ENCODE results near the gene OR2AG1. TPM values are rescaled to one million over a fixed set of nuclear protein-coding genes. Genes with fewer than 3 reads are reported as not detected.
A peak's percentile ranks its signal among the peaks of the same experiment; 100 is the strongest.
"Not testable (repeated sequence)": the region's sequence is repeated elsewhere in the genome, so short reads cannot be mapped to it uniquely, and the experiment has no call there.

Gene OR2AG1
- total RNA-seq, 1 experiment from 2014 or later: not detected

DNA sequence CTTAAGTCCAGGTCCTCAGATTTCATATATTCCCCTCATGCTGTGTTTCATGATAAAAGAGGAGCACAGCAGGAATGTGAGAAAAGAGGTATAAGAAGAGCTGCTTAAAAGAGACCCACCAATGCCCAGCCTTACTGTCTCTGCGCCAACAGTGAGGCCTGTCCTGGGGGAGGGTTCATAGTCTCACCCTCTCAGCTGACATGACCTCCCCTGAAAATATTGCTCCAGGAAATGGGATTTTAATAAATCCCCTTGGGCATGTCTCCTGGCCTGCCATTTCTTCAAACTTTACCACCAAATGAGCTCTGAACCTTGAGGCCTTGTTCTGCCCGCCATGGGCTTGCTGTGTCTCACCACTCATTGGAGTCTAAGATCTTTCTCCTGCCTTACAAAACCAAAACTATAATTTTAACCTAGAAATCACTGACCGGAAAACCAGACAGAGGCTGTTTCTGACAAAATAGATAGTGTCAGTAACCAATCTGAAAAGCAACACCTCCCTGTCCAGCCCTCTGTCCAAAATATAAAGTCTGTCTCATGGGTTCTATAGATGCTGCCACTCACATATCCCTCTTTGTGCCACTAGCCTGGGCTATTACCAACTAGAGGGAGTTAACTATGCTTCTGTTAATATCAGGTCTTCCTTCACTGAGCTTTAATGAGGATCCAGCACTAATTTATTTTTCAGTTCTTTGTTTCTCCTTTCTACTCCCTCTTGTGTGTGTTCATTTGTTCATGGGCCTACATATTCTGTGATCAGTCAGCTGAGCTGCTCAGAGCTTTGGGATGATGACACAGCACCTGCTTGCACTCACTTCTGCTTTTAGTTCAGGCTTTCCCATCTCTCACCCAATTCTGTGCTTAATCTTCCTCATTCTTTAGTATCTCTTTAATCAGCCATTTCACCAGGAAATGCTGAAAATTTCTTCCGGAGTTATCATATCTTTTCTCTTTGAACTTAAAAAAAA is 10.6 kb upstream of the OR2AG1 start, which contains the start of gene OR2AG2:
Gene OR2AG2, minus strand, starts transcription at position 51 of the 968 bp plus-strand sequence. CDS start 3,019 bp downstream, outside the sequence.
- no peak for DNase-seq (ENCODE audit: low read depth, low spot score)
- in situ Hi-C loops (cut with HindIII; ENCODE audit: low pct_unique_long_range_greater_than_20kb, low sequenced_read_pairs): no loop called here

DNA sequence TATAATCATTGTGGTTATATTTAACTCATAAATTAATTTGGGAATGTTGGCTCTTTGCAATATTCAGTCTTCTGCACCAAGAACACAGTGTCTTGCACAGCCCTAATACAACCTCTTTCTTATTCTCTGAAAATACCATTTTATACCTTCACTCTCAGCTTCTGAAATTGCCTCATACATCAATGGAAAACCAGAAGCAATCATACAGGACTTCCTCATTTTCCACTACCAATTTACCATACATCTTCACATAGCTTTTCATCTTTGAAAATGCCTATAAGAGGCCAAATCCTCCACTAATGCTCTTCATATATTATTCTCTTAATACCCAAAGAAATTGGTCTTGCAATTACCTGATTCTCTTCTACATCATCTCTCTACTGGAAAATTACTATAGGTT is 4.3 kb upstream of the OR2AG1 start:
- no peak for DNase-seq (ENCODE audit: low read depth, low spot score)
- in situ Hi-C loops (cut with HindIII; ENCODE audit: low pct_unique_long_range_greater_than_20kb, low sequenced_read_pairs): no loop called here

- DNase-seq (ENCODE audit: low read depth, low spot score): no peak
- in situ Hi-C loops (cut with HindIII; ENCODE audit: low pct_unique_long_range_greater_than_20kb, low sequenced_read_pairs): no loop called here
Observed at GRCh38 chr11:6780829-6781228, 2.0 kb upstream of the OR2AG1 start.

DNA sequence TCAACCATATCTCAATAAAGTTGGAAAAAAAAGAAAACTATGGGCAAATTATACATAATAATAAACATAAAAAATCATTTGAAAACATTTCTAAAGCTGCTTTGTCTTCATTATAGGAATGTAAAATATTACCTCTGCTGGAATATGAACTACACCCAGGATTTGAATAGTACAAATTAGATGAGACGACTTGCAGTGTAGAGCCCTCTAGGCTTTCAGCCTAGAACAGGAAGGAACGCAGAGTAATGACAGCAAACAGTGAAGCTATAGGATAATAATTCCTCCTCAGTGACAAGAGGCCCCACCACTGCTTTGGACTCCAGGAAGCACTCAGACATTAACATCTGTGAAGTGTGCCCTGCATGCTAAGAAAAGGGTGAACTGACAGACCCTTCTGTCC is 7.7 kb downstream of the OR2AG1 start:
- no peak for DNase-seq (ENCODE audit: low read depth, low spot score)
- in situ Hi-C loops (cut with HindIII; ENCODE audit: low pct_unique_long_range_greater_than_20kb, low sequenced_read_pairs): no loop called here

- no peak for DNase-seq (ENCODE audit: low read depth, low spot score)
- in situ Hi-C loops (cut with HindIII; ENCODE audit: low pct_unique_long_range_greater_than_20kb, low sequenced_read_pairs): no loop called here
Observed at GRCh38 chr11:6794639-6795038, 11.8 kb downstream of the OR2AG1 start.

DNA sequence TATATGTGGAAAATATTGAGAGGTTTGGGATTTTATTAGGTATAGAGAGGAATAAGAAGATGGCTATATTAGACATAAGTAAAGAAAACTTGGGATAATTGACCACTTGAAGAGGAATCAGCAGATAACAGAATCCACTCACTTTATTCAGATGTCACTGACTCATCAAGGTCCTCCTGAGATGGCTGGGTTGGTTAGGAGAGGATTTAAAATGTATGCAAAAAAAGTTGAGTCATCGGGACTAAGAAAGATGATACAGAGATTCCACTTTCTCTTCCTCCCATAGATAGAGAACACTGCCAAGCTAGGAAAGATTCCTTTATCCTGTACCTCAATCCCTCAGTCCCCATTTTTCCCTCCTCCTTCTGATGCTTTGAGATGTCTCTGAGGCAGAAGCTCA is 16.6 kb downstream of the OR2AG1 start, which contains the start of gene OR6A2:
Gene OR6A2, minus strand, starts transcription at position 288 of the 400 bp plus-strand sequence. CDS start 3,981 bp downstream, outside the sequence.
- no peak for DNase-seq (ENCODE audit: low read depth, low spot score)
- in situ Hi-C loops (cut with HindIII; ENCODE audit: low pct_unique_long_range_greater_than_20kb, low sequenced_read_pairs): no loop called here

GRCh38 chr11:6801075-6801474 is 18.3 kb downstream of the OR2AG1 start:
- in situ Hi-C loops (cut with HindIII; ENCODE audit: low pct_unique_long_range_greater_than_20kb, low sequenced_read_pairs); DNase-seq (ENCODE audit: low read depth, low spot score): not testable (repeated sequence)

- in situ Hi-C loops (cut with HindIII; ENCODE audit: low pct_unique_long_range_greater_than_20kb, low sequenced_read_pairs): no loop called here
- peak; percentile 68 for DNase-seq (ENCODE audit: low read depth, low spot score)
Observed at GRCh38 chr11:6812390-6813005, 29.7 kb downstream of the OR2AG1 start.

DNA sequence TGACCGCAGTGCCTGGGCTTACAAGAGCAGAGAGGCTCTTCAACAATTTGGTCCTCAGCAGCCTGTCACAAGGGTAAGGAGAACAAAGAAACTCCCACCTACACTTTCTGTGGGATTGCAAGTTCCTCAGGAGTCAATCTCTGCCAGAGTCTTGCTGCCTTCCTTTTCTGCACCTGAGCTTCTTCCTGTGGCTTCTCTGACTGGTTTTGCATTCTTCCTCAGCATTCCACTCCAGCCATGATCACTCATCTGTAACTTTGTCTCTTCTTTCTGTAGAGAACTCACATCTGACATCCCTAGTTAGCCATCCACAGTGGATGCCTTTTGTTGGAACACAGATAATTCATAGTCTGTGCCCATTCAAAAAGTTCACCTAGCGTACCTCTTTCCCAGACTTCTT is 30.8 kb downstream of the OR2AG1 start:
- no peak for DNase-seq (ENCODE audit: low read depth, low spot score)
- in situ Hi-C loops (cut with HindIII; ENCODE audit: low pct_unique_long_range_greater_than_20kb, low sequenced_read_pairs): no loop called here

GRCh38 chr11:6817694-6818093 is 34.9 kb downstream of the OR2AG1 start:
- peak; percentile 8 for DNase-seq (ENCODE audit: low read depth, low spot score)
- in situ Hi-C loops (cut with HindIII; ENCODE audit: low pct_unique_long_range_greater_than_20kb, low sequenced_read_pairs): no loop called here

DNA sequence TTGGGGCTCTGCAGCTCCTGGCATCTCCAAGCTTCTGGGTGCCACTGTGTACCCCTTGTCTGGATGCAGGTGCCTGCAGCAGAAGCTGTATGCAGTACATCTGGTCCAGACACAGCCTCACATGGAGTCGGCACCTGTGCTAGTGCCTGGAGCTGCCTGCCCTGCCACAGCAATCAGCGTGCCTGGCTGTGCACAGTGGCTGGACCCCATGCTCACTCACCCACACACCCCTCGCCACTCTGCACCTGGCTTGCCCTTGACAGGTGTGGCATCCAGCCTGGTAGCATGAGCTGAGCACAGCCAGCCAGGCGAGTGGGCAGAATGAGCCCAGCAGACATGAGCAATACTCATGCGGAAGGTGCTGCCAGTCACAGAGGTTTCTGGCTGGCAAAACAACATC is 36.1 kb downstream of the OR2AG1 start:
- no peak for DNase-seq (ENCODE audit: low read depth, low spot score)
- in situ Hi-C loops (cut with HindIII; ENCODE audit: low pct_unique_long_range_greater_than_20kb, low sequenced_read_pairs): no loop called here

DNA sequence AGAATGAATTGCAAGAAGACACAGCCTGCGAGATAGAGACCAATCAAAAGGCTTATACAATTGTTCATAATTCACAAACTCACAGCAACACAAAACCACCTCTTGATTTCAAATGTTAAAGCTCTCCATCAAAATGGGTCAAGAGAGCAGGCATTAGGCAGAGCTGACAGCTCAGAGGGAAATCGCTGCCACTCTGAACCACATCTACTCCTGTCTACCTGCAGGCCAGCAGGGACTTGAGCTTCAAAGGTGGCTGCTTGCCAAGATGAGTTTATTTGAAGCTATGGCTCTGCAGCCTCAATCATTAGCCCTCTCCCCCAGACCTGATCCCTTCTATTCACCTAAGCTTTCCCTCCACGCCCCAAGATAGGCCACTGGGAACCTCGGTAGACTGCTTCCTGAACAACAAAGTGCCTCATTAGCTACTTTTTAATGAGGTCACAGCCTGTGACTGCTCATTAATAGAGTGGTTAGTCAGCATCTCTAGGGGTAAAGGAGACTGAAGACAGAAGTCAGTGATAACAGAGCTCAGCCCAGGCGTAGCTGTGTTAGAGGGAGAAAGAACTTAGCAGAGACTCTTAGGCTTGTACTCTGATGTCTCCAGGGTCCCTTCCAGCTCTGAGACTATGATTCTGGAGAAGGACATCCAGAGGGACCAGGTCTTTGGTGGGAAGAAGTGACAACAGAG is 41.5 kb downstream of the OR2AG1 start:
- DNase-seq (ENCODE audit: low read depth, low spot score): no peak
- in situ Hi-C loops (cut with HindIII; ENCODE audit: low pct_unique_long_range_greater_than_20kb, low sequenced_read_pairs): no loop called here

DNA sequence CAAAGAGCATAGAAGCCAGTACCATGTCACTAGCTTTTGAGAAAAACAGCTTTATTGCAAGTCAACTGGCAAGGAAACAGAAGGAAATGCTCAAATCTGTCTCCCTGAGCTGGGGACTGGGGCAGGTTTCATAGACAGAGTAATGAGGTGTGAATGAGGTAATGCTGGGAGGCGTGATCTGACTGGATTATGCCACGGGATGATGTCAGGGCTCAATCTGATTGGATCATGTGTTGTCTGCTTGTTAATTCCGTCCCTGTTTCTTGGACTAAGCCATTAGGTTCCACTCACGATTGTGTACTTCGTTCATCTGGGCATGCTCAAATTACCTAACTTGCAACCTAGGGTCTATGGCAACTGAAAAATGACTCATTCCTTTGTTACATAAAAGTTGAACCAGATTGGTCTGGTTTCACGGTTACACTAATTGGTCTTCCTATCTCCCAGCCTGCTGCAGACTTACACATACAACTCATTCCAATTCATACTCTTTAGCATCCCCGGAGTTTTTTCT is 42.5 kb downstream of the OR2AG1 start:
- in situ Hi-C loops (cut with HindIII; ENCODE audit: low pct_unique_long_range_greater_than_20kb, low sequenced_read_pairs): no loop called here
- DNase-seq (ENCODE audit: low read depth, low spot score): no peak

DNA sequence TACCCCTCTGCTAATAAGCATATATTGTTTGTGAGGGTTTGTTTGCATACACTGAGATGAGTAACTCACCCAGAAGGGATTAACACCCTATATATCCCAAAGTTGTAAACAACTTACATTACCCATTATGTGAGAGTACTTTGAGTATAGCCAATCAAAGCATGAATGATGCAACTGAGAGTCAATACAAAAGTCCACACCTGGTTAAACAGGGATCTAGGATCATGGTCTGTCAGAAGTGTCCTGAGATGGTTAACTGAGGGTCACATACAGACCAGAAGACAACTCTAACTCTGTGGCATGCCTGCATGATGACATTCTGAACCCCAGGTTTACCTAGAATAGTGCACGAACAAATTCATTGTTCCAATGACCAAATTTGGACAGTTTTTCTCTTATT is 45.3 kb downstream of the OR2AG1 start:
- no peak for DNase-seq (ENCODE audit: low read depth, low spot score)
- in situ Hi-C loops (cut with HindIII; ENCODE audit: low pct_unique_long_range_greater_than_20kb, low sequenced_read_pairs): no loop called here

GRCh38 chr11:6833356-6833755 is 50.5 kb downstream of the OR2AG1 start:
- in situ Hi-C loops (cut with HindIII; ENCODE audit: low pct_unique_long_range_greater_than_20kb, low sequenced_read_pairs): no loop called here
- DNase-seq (ENCODE audit: low read depth, low spot score): no peak

- no peak for DNase-seq (ENCODE audit: low read depth, low spot score)
- in situ Hi-C loops (cut with HindIII; ENCODE audit: low pct_unique_long_range_greater_than_20kb, low sequenced_read_pairs): no loop called here
Observed at GRCh38 chr11:6834021-6834420, 51.2 kb downstream of the OR2AG1 start.
